ENCODE measurements around the gene STARD13.

STARD13 gene

GRCh38 chr13:33092073-33092987 is 193.2 kb downstream of the STARD13 start:
- Histone ChIP-seq H3K27me3 (ENCODE audit: insufficient read depth, insufficient read length) (no peaks in the 10 kb centered on the region), H3K4me1 (ENCODE audit: insufficient read depth, insufficient read length) (no peaks in the 10 kb centered on the region), H3K4me3 (ENCODE audit: insufficient read length, low read depth) (no peak overlapping the region), H3K9me3 (ENCODE audit: insufficient read depth, low read length) (no peaks in the 10 kb centered on the region), H3K9ac (ENCODE audit: insufficient read length, low read depth) (no peak overlapping the region), H3K36me3 (ENCODE audit: insufficient read depth, insufficient read length, low read length) (no peaks in the 10 kb centered on the region)
- DNase-seq (ENCODE audit: low read depth, low spot score), result no peak
- TF ChIP-seq YY1 (IDR thresholded peaks at IDR 0.05; ENCODE audit: insufficient read depth, insufficient read length) (no peak), SUZ12 (IDR thresholded peaks at IDR 0.05; ENCODE audit: extremely low read depth, insufficient read depth, insufficient read length) (no peak), ZNF274 (IDR thresholded peaks at IDR 0.05; ENCODE audit: low read depth, low read length) (no peak)

- no peaks in the 10 kb centered on the region for H3K4me1 ChIP-seq (ENCODE audit: insufficient read depth, insufficient read length)
These were observed 194.2 kb downstream of the STARD13 start for GRCh38 chr13:33091415-33091774.

DNA sequence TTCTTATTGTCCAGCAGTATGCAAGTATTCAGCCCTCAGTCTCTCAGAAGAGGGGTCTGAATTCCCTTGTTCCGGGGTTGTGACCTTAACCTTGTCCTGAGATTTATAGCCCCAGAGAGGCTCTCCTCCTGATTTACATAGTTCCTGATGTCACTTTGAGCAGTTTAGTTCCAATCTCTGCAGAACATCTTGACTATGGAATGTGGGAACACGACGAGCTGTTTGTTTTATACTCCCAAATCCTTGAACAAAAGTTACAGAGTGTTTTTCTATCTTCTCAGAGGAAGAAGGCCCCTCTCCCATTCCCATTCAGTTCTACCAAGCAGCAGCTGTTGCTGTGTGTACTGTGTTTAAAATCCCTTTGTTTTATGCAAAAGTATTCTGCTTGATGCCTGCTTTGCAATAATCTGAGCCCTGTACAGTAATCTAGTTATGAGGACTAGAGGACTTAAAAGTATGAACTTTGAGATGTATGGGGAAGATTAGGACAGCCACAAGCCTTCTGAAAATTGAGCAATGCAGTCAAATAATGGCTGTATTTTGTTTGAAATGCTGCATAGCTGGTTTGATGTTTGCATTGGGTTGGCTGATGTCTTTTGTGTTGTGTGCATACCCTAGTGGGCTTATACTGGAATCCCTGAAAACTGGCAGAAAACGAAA is 194.7 kb downstream of the STARD13 start:
- no peaks in the 10 kb centered on the region for H3K36me3 ChIP-seq (ENCODE audit: insufficient read depth, insufficient read length, low read length)
- H3K9me3 ChIP-seq (ENCODE audit: insufficient read depth, low read length), result no peaks in the 10 kb centered on the region
- no peaks in the 10 kb centered on the region for H3K4me1 ChIP-seq (ENCODE audit: insufficient read depth, insufficient read length)
- DNase-seq (ENCODE audit: low read depth, low spot score), result no peak
- TF ChIP-seq YY1 (IDR thresholded peaks at IDR 0.05; ENCODE audit: insufficient read depth, insufficient read length), result no peak
- no peak for TF ChIP-seq ZNF274 (IDR thresholded peaks at IDR 0.05; ENCODE audit: low read depth, low read length)
- no peak for TF ChIP-seq SUZ12 (IDR thresholded peaks at IDR 0.05; ENCODE audit: extremely low read depth, insufficient read depth, insufficient read length)
- no peak overlapping the region for H3K4me3 ChIP-seq (ENCODE audit: insufficient read length, low read depth)
- H3K9ac ChIP-seq (ENCODE audit: insufficient read length, low read depth), result no peak overlapping the region
- no peaks in the 10 kb centered on the region for H3K27me3 ChIP-seq (ENCODE audit: insufficient read depth, insufficient read length)

More at GRCh38 chr13:33091415-33091774, 194.2 kb downstream of the STARD13 start:
- Histone ChIP-seq H3K4me3 (ENCODE audit: insufficient read length, low read depth) (no peak overlapping the region), H3K36me3 (ENCODE audit: insufficient read depth, insufficient read length, low read length) (no peaks in the 10 kb centered on the region), H3K9me3 (ENCODE audit: insufficient read depth, low read length) (no peaks in the 10 kb centered on the region), H3K27me3 (ENCODE audit: insufficient read depth, insufficient read length) (no peaks in the 10 kb centered on the region), H3K9ac (ENCODE audit: insufficient read length, low read depth) (no peak overlapping the region)
- TF ChIP-seq ZNF274 (IDR thresholded peaks at IDR 0.05; ENCODE audit: low read depth, low read length), result no peak
- no peak for TF ChIP-seq SUZ12 (IDR thresholded peaks at IDR 0.05; ENCODE audit: extremely low read depth, insufficient read depth, insufficient read length)
- no peak for TF ChIP-seq YY1 (IDR thresholded peaks at IDR 0.05; ENCODE audit: insufficient read depth, insufficient read length)
- DNase-seq (ENCODE audit: low read depth, low spot score), result no peak

- Histone ChIP-seq H3K4me1 (ENCODE audit: insufficient read depth, insufficient read length) (no peaks in the 10 kb centered on the region), H3K27me3 (ENCODE audit: insufficient read depth, insufficient read length) (no peaks in the 10 kb centered on the region), H3K36me3 (ENCODE audit: insufficient read depth, insufficient read length, low read length) (no peaks in the 10 kb centered on the region), H3K9ac (ENCODE audit: insufficient read length, low read depth) (no peak overlapping the region), H3K9me3 (ENCODE audit: insufficient read depth, low read length) (no peaks in the 10 kb centered on the region), H3K4me3 (ENCODE audit: insufficient read length, low read depth) (no peak overlapping the region)
- TF ChIP-seq YY1 (IDR thresholded peaks at IDR 0.05; ENCODE audit: insufficient read depth, insufficient read length), result no peak
- no peak for DNase-seq (ENCODE audit: low read depth, low spot score)
These were observed 196.2 kb downstream of the STARD13 start for GRCh38 chr13:33089311-33089710.

DNA sequence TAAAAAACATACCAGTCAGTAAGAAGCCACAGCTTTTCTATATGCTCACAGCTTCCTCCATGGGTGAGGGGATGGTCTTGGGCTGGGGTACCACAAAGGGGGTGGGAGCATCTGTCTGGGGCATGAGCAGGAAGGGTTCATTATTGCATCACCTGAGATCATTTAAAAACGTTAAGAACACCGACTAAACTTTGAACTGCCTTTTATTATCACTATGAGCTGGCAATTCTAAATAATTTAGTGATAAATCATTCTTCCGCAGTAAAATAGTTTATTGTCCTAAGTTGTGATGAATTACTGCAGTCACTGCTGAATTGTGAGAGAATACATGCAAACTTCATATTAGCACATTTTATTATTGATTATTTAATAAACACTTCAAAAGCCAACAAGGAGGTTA is 197.8 kb downstream of the STARD13 start:
- Histone ChIP-seq H3K27me3 (ENCODE audit: insufficient read depth, insufficient read length) (no peaks in the 10 kb centered on the region), H3K4me3 (ENCODE audit: insufficient read length, low read depth) (no peak overlapping the region), H3K9me3 (ENCODE audit: insufficient read depth, low read length) (no peaks in the 10 kb centered on the region), H3K9ac (ENCODE audit: insufficient read length, low read depth) (no peak overlapping the region), H3K4me1 (ENCODE audit: insufficient read depth, insufficient read length) (no peaks in the 10 kb centered on the region), H3K36me3 (ENCODE audit: insufficient read depth, insufficient read length, low read length) (no peaks in the 10 kb centered on the region)
- TF ChIP-seq YY1 (IDR thresholded peaks at IDR 0.05; ENCODE audit: insufficient read depth, insufficient read length) (no peak), SUZ12 (IDR thresholded peaks at IDR 0.05; ENCODE audit: extremely low read depth, insufficient read depth, insufficient read length) (no peak), ZNF274 (IDR thresholded peaks at IDR 0.05; ENCODE audit: low read depth, low read length) (no peak)
- DNase-seq (ENCODE audit: low read depth, low spot score), result no peak

DNA sequence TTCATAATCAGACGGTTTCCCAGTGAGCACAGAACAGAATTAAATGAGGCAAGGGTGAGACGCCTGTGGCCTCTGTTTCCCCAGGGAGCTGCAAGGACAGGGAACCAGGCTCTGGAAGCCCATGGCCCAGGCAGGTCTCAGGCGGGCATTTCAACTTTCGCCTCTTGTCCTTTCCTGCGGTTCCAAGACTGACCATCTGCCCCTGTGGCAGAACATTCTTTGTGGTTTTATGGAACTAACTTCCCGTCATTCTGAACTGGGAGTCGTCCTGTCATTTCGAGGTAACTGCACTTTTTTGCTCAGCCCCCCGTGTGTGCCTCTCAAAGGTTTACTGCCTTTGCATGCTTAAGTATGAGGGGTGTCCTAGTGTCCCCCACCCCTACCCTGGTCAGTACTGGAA is 198.5 kb downstream of the STARD13 start:
- H3K9me3 ChIP-seq (ENCODE audit: insufficient read depth, low read length), result no peaks in the 10 kb centered on the region
- no peak overlapping the region for H3K4me3 ChIP-seq (ENCODE audit: insufficient read length, low read depth)
- H3K27me3 ChIP-seq (ENCODE audit: insufficient read depth, insufficient read length), result no peaks in the 10 kb centered on the region
- H3K9ac ChIP-seq (ENCODE audit: insufficient read length, low read depth), result no peak overlapping the region
- H3K36me3 ChIP-seq (ENCODE audit: insufficient read depth, insufficient read length, low read length), result no peaks in the 10 kb centered on the region
- DNase-seq (ENCODE audit: low read depth, low spot score), result no peak
- no peak for TF ChIP-seq ZNF274 (IDR thresholded peaks at IDR 0.05; ENCODE audit: low read depth, low read length)
- TF ChIP-seq SUZ12 (IDR thresholded peaks at IDR 0.05; ENCODE audit: extremely low read depth, insufficient read depth, insufficient read length), result no peak
- TF ChIP-seq YY1 (IDR thresholded peaks at IDR 0.05; ENCODE audit: insufficient read depth, insufficient read length), result no peak
- H3K4me1 ChIP-seq (ENCODE audit: insufficient read depth, insufficient read length), result no peaks in the 10 kb centered on the region

DNA sequence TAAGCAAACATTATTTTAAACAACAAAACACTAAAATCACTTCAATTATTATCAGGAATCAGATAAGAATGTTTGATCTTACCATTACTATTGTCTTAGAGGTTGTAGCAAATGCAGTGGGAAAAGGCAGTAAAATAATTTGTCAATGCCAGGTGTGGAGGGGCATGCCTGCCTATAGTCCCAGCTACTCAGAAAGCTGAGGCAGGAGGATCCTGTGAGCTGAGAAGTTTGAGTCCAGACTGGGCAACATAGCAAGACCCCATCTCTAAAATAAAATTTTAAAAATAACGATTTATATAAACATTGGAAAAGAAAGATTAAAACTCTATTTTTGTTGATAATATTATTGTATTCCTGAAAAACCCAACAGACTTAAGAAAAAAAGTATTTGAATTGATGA is 202.5 kb downstream of the STARD13 start:
- TF ChIP-seq YY1 (IDR thresholded peaks at IDR 0.05; ENCODE audit: insufficient read depth, insufficient read length), result no peak
- no peak for TF ChIP-seq ZNF274 (IDR thresholded peaks at IDR 0.05; ENCODE audit: low read depth, low read length)
- no peak for TF ChIP-seq SUZ12 (IDR thresholded peaks at IDR 0.05; ENCODE audit: extremely low read depth, insufficient read depth, insufficient read length)
- H3K9me3 ChIP-seq (ENCODE audit: insufficient read depth, low read length), result no peaks in the 10 kb centered on the region
- H3K4me3 ChIP-seq (ENCODE audit: insufficient read length, low read depth), result no peak overlapping the region
- no peak overlapping the region for H3K9ac ChIP-seq (ENCODE audit: insufficient read length, low read depth)
- no peaks in the 10 kb centered on the region for H3K4me1 ChIP-seq (ENCODE audit: insufficient read depth, insufficient read length)
- no peak for DNase-seq (ENCODE audit: low read depth, low spot score)
- H3K36me3 ChIP-seq (ENCODE audit: insufficient read depth, insufficient read length, low read length), result no peaks in the 10 kb centered on the region
- no peaks in the 10 kb centered on the region for H3K27me3 ChIP-seq (ENCODE audit: insufficient read depth, insufficient read length)

Measured in NT2/D1 (cell line).